Osteoblast (primary cell): ENCODE data around the gene PNLIPRP2. TPM values are rescaled to one million over a fixed set of nuclear protein-coding genes. Genes with fewer than 3 reads are reported as not detected.

Experiments
- DNase-seq: peaks from one replicate; pipeline ENCODE4 v3.0.0; 2011; ENCODE audit warnings: low spot score, mixed read lengths; ENCODE audit not compliant: insufficient read length; ENCODE audit errors: missing footprints
- H2AFZ ChIP-seq: 2 replicates; pipeline ENCODE4 v1.6.0; 2011; ENCODE audit warnings: mild to moderate bottlenecking, low read length
- H3K27ac ChIP-seq: 2 replicates; pipeline ENCODE4 v1.5.1; 2011; ENCODE audit warnings: mild to moderate bottlenecking, low read depth, low read length, moderate library complexity
- H3K27me3 ChIP-seq: 2 replicates; pipeline ENCODE4 v1.6.0; 2012; ENCODE audit warnings: mild to moderate bottlenecking, control low read depth, inconsistent platforms, low read length, moderate library complexity; ENCODE audit not compliant: insufficient read depth
- H3K36me3 ChIP-seq: 2 replicates; pipeline ENCODE4 v1.5.1; 2011; ENCODE audit warnings: mild to moderate bottlenecking, low read length, control low read depth, moderate library complexity; ENCODE audit not compliant: insufficient read depth
- H3K4me1 ChIP-seq: 2 replicates; pipeline ENCODE4 v1.5.1; 2011; ENCODE audit warnings: mild to moderate bottlenecking, low read length, control low read depth, moderate library complexity; ENCODE audit not compliant: insufficient read depth
- H3K4me2 ChIP-seq: 2 replicates; pipeline ENCODE4 v1.6.0; 2011; ENCODE audit warnings: mild to moderate bottlenecking, low read length; ENCODE audit not compliant: insufficient read depth
- H3K4me3 ChIP-seq: fragments of 200-600 bp; sonication (generic); 3 replicates; pipeline ENCODE4 v1.5.1; 2012; ENCODE audit warnings: mild to moderate bottlenecking, low read length, inconsistent platforms; ENCODE audit not compliant: insufficient read depth
- H3K79me2 ChIP-seq: 2 replicates; pipeline ENCODE4 v1.6.0; 2012; ENCODE audit warnings: mild to moderate bottlenecking, low read length, control low read depth, inconsistent platforms; ENCODE audit not compliant: insufficient read depth
- H3K9me3 ChIP-seq: 2 replicates; pipeline ENCODE4 v1.5.1; 2011; ENCODE audit warnings: low read depth, low read length, control low read depth
- H4K20me1 ChIP-seq: 2 replicates; pipeline ENCODE4 v1.6.0; 2012; ENCODE audit warnings: mild to moderate bottlenecking, low read length, control low read depth; ENCODE audit not compliant: insufficient read depth
- total RNA-seq: library from RNA; depleted of rRNA; stranded (reverse); fragments of >200 nt; gene quantifications from 2 replicates; pipeline ENCODE4 v1.2.3, GENCODE V29; 2012
- TF ChIP-seq, protein P1 (sequence below): IDR thresholded peaks from 2 replicates; pipeline ENCODE4 v1.5.1; 2011; ENCODE audit warnings: mild to moderate bottlenecking, low read depth, low read length, moderate library complexity; ENCODE audit errors: extremely low read depth

The PNLIPRP2 gene
- total RNA-seq, 1 donor, result not detected

DNA sequence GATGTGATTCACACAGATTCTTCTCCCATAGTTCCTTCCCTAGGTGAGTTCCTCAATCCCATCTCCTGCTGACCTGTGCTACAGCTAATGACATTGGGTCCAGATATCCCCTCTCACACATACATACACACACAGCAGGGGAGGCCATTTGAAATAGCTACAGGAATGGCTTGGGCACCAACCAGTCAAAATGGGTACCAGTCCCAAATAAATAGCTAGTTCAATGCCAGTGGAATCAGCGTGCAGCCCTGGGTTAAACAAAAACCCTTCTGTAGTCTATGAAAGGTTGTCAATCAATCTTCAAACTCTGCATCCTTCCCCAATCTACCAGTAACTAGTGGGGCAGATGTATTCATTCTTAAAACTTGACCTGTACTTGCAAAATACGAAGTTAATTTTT is 9.3 kb downstream of the PNLIPRP2 start:
- Histone ChIP-seq H3K4me2 (no peak overlapping the region), H4K20me1 (no peaks in the 10 kb centered on the region), H3K4me1 (no peaks in the 10 kb centered on the region), H3K4me3 (no peak overlapping the region), H3K27ac (no peak overlapping the region), H3K9me3 (no peaks in the 10 kb centered on the region), H3K27me3 (no peaks in the 10 kb centered on the region), H3K36me3 (no peaks in the 10 kb centered on the region), H3K79me2 (no peaks in the 10 kb centered on the region), H2AFZ (no peak overlapping the region)
- TF ChIP-seq, protein P1, sequence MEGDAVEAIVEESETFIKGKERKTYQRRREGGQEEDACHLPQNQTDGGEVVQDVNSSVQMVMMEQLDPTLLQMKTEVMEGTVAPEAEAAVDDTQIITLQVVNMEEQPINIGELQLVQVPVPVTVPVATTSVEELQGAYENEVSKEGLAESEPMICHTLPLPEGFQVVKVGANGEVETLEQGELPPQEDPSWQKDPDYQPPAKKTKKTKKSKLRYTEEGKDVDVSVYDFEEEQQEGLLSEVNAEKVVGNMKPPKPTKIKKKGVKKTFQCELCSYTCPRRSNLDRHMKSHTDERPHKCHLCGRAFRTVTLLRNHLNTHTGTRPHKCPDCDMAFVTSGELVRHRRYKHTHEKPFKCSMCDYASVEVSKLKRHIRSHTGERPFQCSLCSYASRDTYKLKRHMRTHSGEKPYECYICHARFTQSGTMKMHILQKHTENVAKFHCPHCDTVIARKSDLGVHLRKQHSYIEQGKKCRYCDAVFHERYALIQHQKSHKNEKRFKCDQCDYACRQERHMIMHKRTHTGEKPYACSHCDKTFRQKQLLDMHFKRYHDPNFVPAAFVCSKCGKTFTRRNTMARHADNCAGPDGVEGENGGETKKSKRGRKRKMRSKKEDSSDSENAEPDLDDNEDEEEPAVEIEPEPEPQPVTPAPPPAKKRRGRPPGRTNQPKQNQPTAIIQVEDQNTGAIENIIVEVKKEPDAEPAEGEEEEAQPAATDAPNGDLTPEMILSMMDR, result no peak
- DNase-seq, result no peak

DNA sequence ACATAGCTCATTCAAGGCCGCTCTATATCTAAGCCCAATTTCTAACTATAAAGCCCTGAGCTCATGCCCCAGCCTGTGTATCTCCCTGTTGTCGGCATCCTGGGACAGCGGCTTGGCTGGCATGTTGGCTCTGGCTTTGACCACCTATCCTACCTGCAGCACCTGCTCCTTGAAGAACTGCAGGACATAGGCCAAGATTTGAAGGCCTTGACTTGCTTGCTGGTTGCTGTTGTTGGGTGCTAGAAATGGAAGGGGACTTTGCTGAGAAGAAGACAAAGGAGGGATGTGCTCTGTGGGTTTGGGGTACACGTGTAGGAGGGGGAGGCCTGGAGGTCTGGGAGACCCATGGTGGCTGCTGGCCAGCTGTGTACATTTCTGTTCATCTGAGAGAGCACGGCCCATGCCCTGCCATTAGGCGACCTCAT is 11.1 kb downstream of the PNLIPRP2 start:
- H4K20me1 ChIP-seq, result no peaks in the 10 kb centered on the region
- H2AFZ ChIP-seq, result no peak overlapping the region
- TF ChIP-seq, protein P1, result no peak
- H3K36me3 ChIP-seq, result no peaks in the 10 kb centered on the region
- no peak for DNase-seq
- no peak overlapping the region for H3K4me3 ChIP-seq
- H3K27me3 ChIP-seq, result no peaks in the 10 kb centered on the region
- H3K4me1 ChIP-seq, result no peaks in the 10 kb centered on the region
- H3K9me3 ChIP-seq, result no peaks in the 10 kb centered on the region
- H3K4me2 ChIP-seq, result no peak overlapping the region
- no peak overlapping the region for H3K27ac ChIP-seq
- no peaks in the 10 kb centered on the region for H3K79me2 ChIP-seq

GRCh38 chr10:116632596-116633215 is 12.0 kb downstream of the PNLIPRP2 start:
- H3K36me3 ChIP-seq, result no peaks in the 10 kb centered on the region
- H3K27me3 ChIP-seq, result no peaks in the 10 kb centered on the region
- no peak for DNase-seq
- no peaks in the 10 kb centered on the region for H3K9me3 ChIP-seq
- no peaks in the 10 kb centered on the region for H4K20me1 ChIP-seq
- H3K79me2 ChIP-seq, result no peaks in the 10 kb centered on the region
- H3K4me1 ChIP-seq, result no peaks in the 10 kb centered on the region
- TF ChIP-seq, protein P1, result no peak
- no peak overlapping the region for H3K4me2 ChIP-seq
- H2AFZ ChIP-seq, result no peak overlapping the region
- H3K27ac ChIP-seq, result no peak overlapping the region
- no peak overlapping the region for H3K4me3 ChIP-seq

- Histone ChIP-seq H3K4me3 (no peak overlapping the region), H2AFZ (no peak overlapping the region), H3K4me2 (no peak overlapping the region), H3K36me3 (no peaks in the 10 kb centered on the region), H4K20me1 (no peaks in the 10 kb centered on the region), H3K27ac (no peak overlapping the region), H3K79me2 (no peaks in the 10 kb centered on the region), H3K4me1 (no peaks in the 10 kb centered on the region), H3K27me3 (no peaks in the 10 kb centered on the region), H3K9me3 (no peaks in the 10 kb centered on the region)
- DNase-seq, result no peak
- TF ChIP-seq, protein P1, result no peak
These were observed 12.5 kb downstream of the PNLIPRP2 start for GRCh38 chr10:116633216-116633600.
